HepG2 (cell line): ENCODE results near the gene TPRA1. TPM values are rescaled to one million over a fixed set of nuclear protein-coding genes. Genes with fewer than 3 reads are reported as not detected.

ENCODE experiments used
- ARNT2 ChIP-seq: sonication (generic); formaldehyde crosslinking; IDR thresholded peaks from 2 replicates; pipeline ENCODE4 v1.8.0; 2022; ENCODE audit warnings: mild to moderate bottlenecking, low read depth, missing genetic modification reagents, moderate library complexity
- ATF2 ChIP-seq: sonication (generic); formaldehyde crosslinking; IDR thresholded peaks from 2 replicates; pipeline ENCODE4 v1.4.0; 2020; ENCODE audit warnings: missing genetic modification reagents
- MED13 ChIP-seq: sonication (generic); formaldehyde crosslinking; IDR thresholded peaks from 2 replicates; pipeline ENCODE4 v1.5.0; 2020; ENCODE audit warnings: missing genetic modification reagents
- PATZ1 ChIP-seq: sonication (generic); formaldehyde crosslinking; IDR thresholded peaks from 2 replicates; pipeline ENCODE4 v1.4.0; 2020; ENCODE audit warnings: missing genetic modification reagents
- RBM22 ChIP-seq: fragments of 200-400 bp; formaldehyde crosslinking; optimal IDR thresholded peaks from 2 replicates; pipeline ENCODE3; 2017; ENCODE audit warnings: mild to moderate bottlenecking, low read length, moderate library complexity
- USF2 ChIP-seq, 2 experiments: sonication (generic) in 1 of 2; formaldehyde crosslinking in 1 of 2; IDR thresholded peaks; 2 replicates each; pipeline versions ENCODE4 v1.5.1 to v1.6.1; 2011 to 2020; ENCODE audit warnings: borderline replicate concordance in 1 of 2, low read depth in 1 of 2, low read length in 1 of 2, mild to moderate bottlenecking in 1 of 2, missing genetic modification reagents in 1 of 2, moderate library complexity in 1 of 2
- ZBTB20 ChIP-seq: sonication (generic); formaldehyde crosslinking; IDR thresholded peaks from 2 replicates; pipeline ENCODE4 v1.8.1; 2023; ENCODE audit warnings: missing genetic modification reagents, low read depth, mild to moderate bottlenecking, borderline replicate concordance
- ZBTB4 ChIP-seq: sonication (generic); formaldehyde crosslinking; IDR thresholded peaks from 2 replicates; pipeline ENCODE4 v1.4.0; 2020; ENCODE audit warnings: missing genetic modification reagents, mild to moderate bottlenecking, borderline replicate concordance
- ZBTB46 ChIP-seq: sonication (generic); formaldehyde crosslinking; IDR thresholded peaks from 2 replicates; pipeline ENCODE4 v1.4.0; 2020; ENCODE audit warnings: mild to moderate bottlenecking, missing genetic modification reagents, borderline replicate concordance
- ZNF281 ChIP-seq: sonication (generic); formaldehyde crosslinking; IDR thresholded peaks from 2 replicates; pipeline ENCODE4 v1.4.0; 2020; ENCODE audit warnings: missing genetic modification reagents, borderline replicate concordance
- ZNF660 ChIP-seq: sonication (generic); formaldehyde crosslinking; IDR thresholded peaks from 2 replicates; pipeline ENCODE4 v1.5.1; 2020; ENCODE audit warnings: mild to moderate bottlenecking, low read depth, missing genetic modification reagents, borderline replicate concordance
- polyA plus RNA-seq, 8 experiments: library from polyadenylated mRNA; depleted of rRNA in 3 of 8; stranded (reverse) in 7 of 8; unstranded in 1 of 8; fragments of >200 nt; fragmentation: Illumina TruSeq in 4 of 8; extraction: Trizol in 4 of 8; gene quantifications; 2 replicates each; pipeline versions ENCODE4 v1.2.1 to v1.2.3, GENCODE V29; 2011 to 2016; ENCODE audit warnings: low read depth in 4 of 8, missing spikeins in 1 of 8, mixed read lengths in 1 of 8; ENCODE audit not compliant: insufficient read depth in 1 of 8
- total RNA-seq, 5 experiments: library from RNA; depleted of rRNA; stranded (reverse); fragments of >200 nt; fragmentation: Illumina TruSeq; extraction: Trizol; gene quantifications; 2 replicates each; pipeline ENCODE4 v1.2.3, GENCODE V29; 2016; ENCODE audit warnings: low read depth in 1 of 5

Gene TPRA1
- total and polyA plus RNA-seq, 2 of the 13 experiments (the other 11 are each of a cell fraction or from before 2014, with no cell fraction given): 25.4 to 25.8 TPM

GRCh38 chr3:127590593-127591465 lies at the start of gene TPRA1 (continued):
- TF ChIP-seq ZBTB4 (CRISPR knock-in tag): no peak
- peak; percentile 58; the same call in 1 of the 2 replicates for TF ChIP-seq ZNF281 (CRISPR knock-in tag)
- no peak for TF ChIP-seq ZNF660
- TF ChIP-seq RBM22: no peak
- no peak for TF ChIP-seq ZBTB46 (CRISPR knock-in tag)
- 0 out of 2 replicates have a peak, but pooled peaks have one; percentile 1 for TF ChIP-seq ZBTB20 (CRISPR knock-in tag)
- peak; percentile 57 for TF ChIP-seq PATZ1 (CRISPR knock-in tag)
- no peak for TF ChIP-seq USF2 (IDR thresholded peaks at IDR 0.05; ENCODE audit: low read depth, low read length)
- no peak for TF ChIP-seq USF2 (CRISPR knock-in tag; IDR thresholded peaks at IDR 0.05; ENCODE audit: borderline replicate concordance)
- TF ChIP-seq ATF2 (CRISPR knock-in tag): peak; percentile 18; the same call in 1 of the 2 replicates
- TF ChIP-seq MED13 (CRISPR knock-in tag): no peak
- TF ChIP-seq ARNT2 (CRISPR knock-in tag): peak; percentile 68; the same call in 1 of the 2 replicates
